OCI-LY3 (cell line): ENCODE measurements around the gene AUNIP.

Source experiments
- CTCF ChIP-seq: fragments of 200-600, 300-600 bp; sonication (generic); IDR thresholded peaks from 2 replicates; pipeline ENCODE4 v1.5.1; 2014; ENCODE audit warnings: antibody characterized with exemption, low read length, low read depth
- EZH2phosphoT487 ChIP-seq: fragments of 200-600 bp; shearing (Covaris generic); IDR thresholded peaks from 2 replicates; pipeline ENCODE4 v1.6.1; 2018; ENCODE audit warnings: antibody characterized with exemption, mixed run types, low read depth

GRCh38 chr1:25790472-25790871 lies 68.8 kb downstream of the AUNIP start:
- TF ChIP-seq CTCF, result no peak
- TF ChIP-seq EZH2phosphoT487, result no peak
